H1 (cell line): ENCODE measurements around the gene PRKN. TPM values are rescaled to one million over a fixed set of nuclear protein-coding genes. Genes with fewer than 3 reads are reported as not detected.

ENCODE experiments used
- CTCF ChIA-PET: fragments of 300-600 bp; sonication (Branson Sonifier 250); formaldehyde crosslinking; loops from one replicate; lab custom pipeline; 2021; ENCODE audit not compliant: partially characterized antibody; lab: Charles Lee
- POLR2A ChIA-PET: fragments of 300-600 bp; sonication (Branson Sonifier 250); formaldehyde crosslinking; loops from one replicate; lab custom pipeline; 2021; ENCODE audit warnings: inconsistent platforms; ENCODE audit not compliant: partially characterized antibody; lab: Charles Lee
- DNase-seq, 2 experiments: peaks; one replicate each; pipeline versions ENCODE4 v3.0.0 to v3.0.0-alpha.2; 2010 to 2022; ENCODE audit warnings: low spot score in 2 of 2, low read depth in 1 of 2, mixed read lengths in 1 of 2
- FAIRE-seq: peaks from 2 replicates; lab custom pipeline; 2011; peaks lifted over from hg19 to GRCh38; lab: Jason Lieb, UNC
- H2AFZ ChIP-seq: 2 replicates; pipeline ENCODE4 v1.8.1; 2012; ENCODE audit warnings: low read length, inconsistent platforms
- H2AK5ac ChIP-seq: 2 replicates; pipeline ENCODE4 v1.6.1; 2013; ENCODE audit warnings: low read depth, low read length
- H2BK120ac ChIP-seq: replicated peaks from 2 replicates; pipeline ENCODE3; 2013; ENCODE audit warnings: low read depth, low read length, inconsistent platforms
- H2BK12ac ChIP-seq: 2 replicates; pipeline ENCODE4 v1.6.1; 2013; ENCODE audit warnings: low read depth, low read length
- H2BK15ac ChIP-seq: 2 replicates; pipeline ENCODE4 v1.6.1; 2013; ENCODE audit warnings: low read length
- H2BK20ac ChIP-seq: 2 replicates; pipeline ENCODE4 v1.6.1; 2013; ENCODE audit warnings: low read length
- H2BK5ac ChIP-seq: 2 replicates; pipeline ENCODE4 v1.6.1; 2013; ENCODE audit warnings: low read depth, low read length
- H3K14ac ChIP-seq: 2 replicates; pipeline ENCODE4 v1.6.1; 2013; ENCODE audit warnings: inconsistent platforms; ENCODE audit not compliant: insufficient read length
- H3K18ac ChIP-seq: 2 replicates; pipeline ENCODE4 v1.6.1; 2013; ENCODE audit warnings: low read length; ENCODE audit errors: extremely low read depth
- H3K23ac ChIP-seq: 2 replicates; pipeline ENCODE4 v1.6.1; 2013; ENCODE audit warnings: inconsistent platforms; ENCODE audit not compliant: insufficient read length
- H3K23me2 ChIP-seq: 2 replicates; pipeline ENCODE4 v1.6.1; 2013; ENCODE audit warnings: low read depth, low read length
- H3K27ac ChIP-seq: 2 replicates; pipeline ENCODE4 v1.6.1; 2011; ENCODE audit warnings: low read depth, low read length, inconsistent platforms
- H3K27me3 ChIP-seq, 4 experiments: replicated peaks in 1 of 4; 1 replicate in 1 of 4; 2 replicates in 3 of 4; pipeline versions ENCODE4 v1.6.1 to v1.8.1; 2011 to 2013; ENCODE audit warnings: low read length in 3 of 4, mild to moderate bottlenecking in 3 of 4, inconsistent platforms in 2 of 4, mixed read lengths in 2 of 4, moderate library complexity in 1 of 4; ENCODE audit not compliant: control insufficient read depth in 3 of 4, insufficient read depth in 3 of 4; ENCODE audit errors: extremely low read depth in 1 of 4
- H3K36me3 ChIP-seq, 4 experiments: 2 replicates each; pipeline versions ENCODE4 v1.6.1 to v1.8.1; 2011 to 2013; ENCODE audit warnings: mild to moderate bottlenecking in 4 of 4, low read length in 3 of 4, moderate library complexity in 2 of 4, control low read depth in 1 of 4, inconsistent platforms in 1 of 4; ENCODE audit not compliant: insufficient read depth in 4 of 4, control insufficient read depth in 2 of 4
- H3K4ac ChIP-seq: replicated peaks from 2 replicates; pipeline ENCODE3; 2013; ENCODE audit warnings: low read length, low read depth, mixed read lengths, inconsistent platforms; ENCODE audit not compliant: insufficient read length
- H3K4me1 ChIP-seq, 4 experiments: replicated peaks in 1 of 4; 1 replicate in 1 of 4; 2 replicates in 3 of 4; pipeline versions ENCODE4 v1.6.1 to v1.8.1; 2011 to 2013; ENCODE audit warnings: low read length in 3 of 4, inconsistent platforms in 2 of 4, mixed read lengths in 1 of 4; ENCODE audit not compliant: insufficient read depth in 4 of 4, control insufficient read depth in 3 of 4
- H3K4me2 ChIP-seq, 2 experiments: 2 replicates each; pipeline versions ENCODE4 v1.6.1 to v1.8.1; 2011 to 2013; ENCODE audit warnings: low read depth in 2 of 2, low read length in 2 of 2, control low read depth in 1 of 2, inconsistent platforms in 1 of 2, mild to moderate bottlenecking in 1 of 2; ENCODE audit not compliant: insufficient read depth in 1 of 2
- H3K4me3 ChIP-seq, 4 experiments: fragments of 200-600, 300-600 bp in 1 of 4; sonication (generic), shearing (Covaris generic), sonication (Bioruptor Twin) in 1 of 4; 2 replicates each; pipeline versions ENCODE4 v1.5.1 to v1.8.1; 2011 to 2016; ENCODE audit warnings: low read length in 4 of 4, low read depth in 3 of 4, control low read depth in 2 of 4, inconsistent platforms in 2 of 4, mild to moderate bottlenecking in 2 of 4, mixed read lengths in 1 of 4, moderate library complexity in 1 of 4; ENCODE audit not compliant: insufficient read depth in 2 of 4; ENCODE audit errors: extremely low read depth in 1 of 4
- H3K56ac ChIP-seq: replicated peaks from 2 replicates; pipeline ENCODE3; 2013; ENCODE audit warnings: low read depth, mild to moderate bottlenecking, mixed read lengths, low read length, inconsistent platforms; ENCODE audit not compliant: insufficient read length
- H3K79me1 ChIP-seq: 2 replicates; pipeline ENCODE4 v1.6.1; 2013; ENCODE audit warnings: low read depth, low read length, control low read depth
- H3K79me2 ChIP-seq, 2 experiments: 2 replicates each; pipeline versions ENCODE4 v1.6.1 to v1.8.1; 2012 to 2013; ENCODE audit warnings: low read length in 2 of 2, mild to moderate bottlenecking in 2 of 2, inconsistent platforms in 1 of 2; ENCODE audit not compliant: insufficient read depth in 2 of 2, control insufficient read depth in 1 of 2
- H3K9ac ChIP-seq, 4 experiments: replicated peaks in 1 of 4; 1 replicate in 1 of 4; 2 replicates in 3 of 4; pipeline versions ENCODE4 v1.6.1 to v1.8.1; 2011 to 2013; ENCODE audit warnings: low read depth in 3 of 4, low read length in 3 of 4, control low read depth in 2 of 4, mild to moderate bottlenecking in 2 of 4, moderate library complexity in 2 of 4, inconsistent platforms in 1 of 4; ENCODE audit errors: extremely low read depth in 1 of 4
- H3K9me3 ChIP-seq, 2 experiments: 2 replicates each; pipeline versions ENCODE4 v1.6.1 to v1.8.1; 2012 to 2013; ENCODE audit warnings: mild to moderate bottlenecking in 2 of 2, moderate library complexity in 2 of 2, control low read depth in 1 of 2, inconsistent platforms in 1 of 2, low read depth in 1 of 2, low read length in 1 of 2, mixed read lengths in 1 of 2; ENCODE audit not compliant: insufficient read depth in 2 of 2
- H4K20me1 ChIP-seq, 2 experiments: replicated peaks in 1 of 2; 2 replicates each; pipeline versions ENCODE3 to v1.8.1; 2011 to 2013; ENCODE audit warnings: inconsistent platforms in 2 of 2, low read length in 2 of 2, mild to moderate bottlenecking in 1 of 2; ENCODE audit not compliant: insufficient read depth in 2 of 2, control insufficient read depth in 1 of 2
- H4K5ac ChIP-seq: 2 replicates; pipeline ENCODE4 v1.6.1; 2013; ENCODE audit warnings: low read length, low read depth, mixed read lengths, inconsistent platforms; ENCODE audit not compliant: insufficient read length
- H4K8ac ChIP-seq: 2 replicates; pipeline ENCODE4 v1.8.0; 2013; ENCODE audit warnings: mild to moderate bottlenecking, moderate library complexity, low read length, inconsistent platforms; ENCODE audit not compliant: insufficient read depth; ENCODE audit errors: extremely low read depth
- H4K91ac ChIP-seq: replicated peaks from 2 replicates; pipeline ENCODE3; 2013; ENCODE audit warnings: low read length, mixed read lengths, inconsistent platforms; ENCODE audit not compliant: insufficient read length
- BACH1 ChIP-seq: IDR thresholded peaks from 2 replicates; pipeline ENCODE4 v1.6.1; 2012; ENCODE audit warnings: low read length, improper control_type of control experiment
- EGR1 ChIP-seq: IDR thresholded peaks from 2 replicates; pipeline ENCODE4 v1.6.1; 2011; ENCODE audit warnings: low read depth, low read length, borderline replicate concordance
- FOSL1 ChIP-seq: IDR thresholded peaks from 2 replicates; pipeline ENCODE4 v1.6.1; 2011; ENCODE audit warnings: mild to moderate bottlenecking, low read depth, low read length, moderate library complexity; ENCODE audit not compliant: insufficient read depth
- HDAC6 ChIP-seq: IDR thresholded peaks from one replicate; pipeline ENCODE4 v1.7.1; 2012; ENCODE audit warnings: low read depth, mild to moderate bottlenecking, inconsistent platforms, low read length, moderate library complexity
- MAFK ChIP-seq: IDR thresholded peaks from 2 replicates; pipeline ENCODE4 v1.6.1; 2012; ENCODE audit warnings: low read depth, mild to moderate bottlenecking, improper control_type of control experiment, low read length
- NANOG ChIP-seq: IDR thresholded peaks from 2 replicates; pipeline ENCODE4 v1.6.1; 2011; ENCODE audit warnings: low read length, low read depth, mild to moderate bottlenecking, inconsistent platforms; ENCODE audit not compliant: insufficient read depth, poor library complexity, severe bottlenecking
- RAD21 ChIP-seq, 2 experiments: IDR thresholded peaks in 1 of 2; conservative IDR thresholded peaks in 1 of 2; 2 replicates each; pipeline ENCODE4 v1.6.1; 2011; ENCODE audit warnings: low read depth in 2 of 2, low read length in 2 of 2, improper control_type of control experiment in 1 of 2, inconsistent platforms in 1 of 2, mild to moderate bottlenecking in 1 of 2, moderate library complexity in 1 of 2
- WGBS, 2 experiments: shearing (Covaris generic) in 1 of 2; methylation state at CpG; one replicate each; pipeline versions ENCODE4 v1.1.6 to v1.1.7; 2013 to 2015; ENCODE audit warnings: low lambda C conversion rate in 2 of 2, mixed read lengths in 2 of 2, inconsistent platforms in 1 of 2, low coverage in 1 of 2, missing lambda C conversion rate in 1 of 2; ENCODE audit not compliant: insufficient replicate concordance in 2 of 2, insufficient coverage in 1 of 2, insufficient read length in 1 of 2; ENCODE audit errors: extremely low coverage in 1 of 2, missing lambda C conversion rate in 1 of 2; 5-methylcytosine and 5-hydroxymethylcytosine counted together
- polyA plus RNA-seq, 7 experiments: library from polyadenylated mRNA; depleted of rRNA in 3 of 7; stranded (reverse) in 5 of 7; unstranded in 2 of 7; fragments of >200 nt in 5 of 7; fragments of 200-250 nt in 2 of 7; gene quantifications; 1 replicate in 5 of 7; 2 replicates in 1 of 7; 4 replicates in 1 of 7; pipeline versions ENCODE4 v1.2.1 to v1.2.3, GENCODE V29; 2011 to 2013; ENCODE audit warnings: missing spikeins in 2 of 7, mixed read lengths in 2 of 7
- total RNA-seq: library from RNA; stranded (reverse); fragmentation: NEBNext Ultra II Directional; extraction: Animal tissue kit (Norgen Biotek cat#: 25700); gene quantifications from 2 replicates; pipeline ENCODE4 v1.2.1, GENCODE V29; 2021

PRKN gene
- total and polyA plus RNA-seq, 2 of the 8 experiments (the other 6 are each of a cell fraction or from before 2014, with no cell fraction given): 0.13 to 0.29 TPM

DNA sequence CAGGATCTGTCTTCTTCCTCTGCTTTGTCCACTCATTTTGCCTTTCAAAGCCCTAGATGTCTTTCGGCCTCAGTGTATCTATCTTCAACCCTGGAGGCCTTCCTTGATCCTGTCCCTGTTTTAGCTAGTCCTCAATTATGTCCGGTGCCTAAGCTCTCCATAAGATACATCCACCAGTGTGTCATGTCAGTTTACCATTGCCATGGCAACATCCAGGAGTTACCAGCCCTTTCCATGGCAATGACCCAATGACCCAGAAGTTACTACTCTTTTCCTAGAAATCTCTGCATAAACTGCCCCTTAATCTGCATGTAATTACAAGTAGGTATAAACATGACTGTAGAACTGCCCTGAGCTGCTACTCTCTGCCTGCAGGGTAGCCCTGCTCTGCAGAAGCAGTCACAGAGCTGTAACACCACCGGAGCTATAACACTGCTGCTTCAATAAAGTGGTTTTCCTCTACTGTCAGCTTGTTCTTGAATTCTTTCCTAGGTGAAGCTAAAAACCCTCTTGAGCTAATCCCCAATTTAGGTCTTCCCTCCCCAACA, 741.6 kb downstream of the PRKN start:
- no peak overlapping the region for H3K18ac ChIP-seq
- H3K23ac ChIP-seq: no peak overlapping the region
- H3K79me1 ChIP-seq: no peaks in the 10 kb centered on the region
- H3K56ac ChIP-seq: no peak overlapping the region
- no peak overlapping the region for H2AFZ ChIP-seq
- H3K9ac ChIP-seq: no peak overlapping the region
- H3K79me2 ChIP-seq: no peaks in the 10 kb centered on the region
- H3K36me3 ChIP-seq: no peaks in the 10 kb centered on the region
- H3K4ac ChIP-seq: no peak overlapping the region
- WGBS, 2 experiments: 93% methylated on average over 3 of the region's 3 CpGs; no CpG with 5 or more reads in 1 of the 2 experiments
- H3K9me3 ChIP-seq: no peaks in the 10 kb centered on the region
- H4K91ac ChIP-seq: no peak overlapping the region
- H4K8ac ChIP-seq: no peak overlapping the region
- H3K4me3 ChIP-seq: no peak overlapping the region
- H2BK5ac ChIP-seq: no peak overlapping the region
- H2BK12ac ChIP-seq: 0 out of 2 replicates have a peak overlapping the region, but pooled peaks have one; percentile 17
- H3K4me2 ChIP-seq: no peak overlapping the region
- H2AK5ac ChIP-seq: no peak overlapping the region
- no peak overlapping the region for H3K27ac ChIP-seq
- no peak overlapping the region for H2BK120ac ChIP-seq
- no peaks in the 10 kb centered on the region for H4K20me1 ChIP-seq
- CTCF ChIA-PET: interaction anchor here (0.8 to 1.0 kb wide), 4 partner anchors 16 to 237 kb away, joined by 3 read pairs; no protein-coding TSS in a partner anchor
- POLR2A ChIA-PET: no interaction called here
- DNase-seq (no peak), FAIRE-seq (no peak)
- H2BK15ac ChIP-seq: no peak overlapping the region
- H2BK20ac ChIP-seq: no peak overlapping the region
- TF ChIP-seq EGR1 (no peak), HDAC6 (no peak), RAD21 (IDR thresholded peaks at IDR 0.05 in 1 of 2, conservative IDR thresholded peaks at IDR 0.05 in 1 of 2; ENCODE audit: low read depth in 2 of 2, low read length in 2 of 2) (no peak), FOSL1 (no peak), NANOG (no peak), MAFK (no peak), BACH1 (no peak)
- H3K27me3 ChIP-seq: no peaks in the 10 kb centered on the region
- no peak overlapping the region for H4K5ac ChIP-seq
- no peaks in the 10 kb centered on the region for H3K4me1 ChIP-seq
- H3K23me2 ChIP-seq: no peaks in the 10 kb centered on the region
- no peak overlapping the region for H3K14ac ChIP-seq
